NCI-H69 (cell line): ENCODE measurements around the gene OSBPL3.

Source experiments
- DNase-seq: peaks from one replicate; lab custom pipeline; 2025; lab: John Stamatoyannopoulos, UW

The OSBPL3 gene

DNA sequence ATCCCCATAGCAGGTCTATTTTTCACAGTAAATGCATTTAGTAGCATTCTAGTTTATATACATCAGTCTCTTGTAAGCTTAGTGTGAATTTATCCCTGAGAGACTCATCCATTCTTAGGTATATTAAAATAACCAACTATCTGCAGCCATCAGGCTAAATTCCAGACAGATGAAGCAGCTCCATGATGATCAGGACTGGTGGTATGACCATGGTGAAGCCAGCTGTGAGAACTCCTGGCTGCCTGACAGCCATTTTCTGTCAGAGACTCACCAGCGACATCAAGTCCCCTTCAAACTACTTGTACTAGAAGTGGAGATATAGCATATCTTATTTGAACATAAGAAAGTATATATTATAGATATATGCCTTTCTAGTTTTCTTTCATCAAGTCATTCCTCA is 152.4 kb downstream of the OSBPL3 start:
- DNase-seq = no peak

DNA sequence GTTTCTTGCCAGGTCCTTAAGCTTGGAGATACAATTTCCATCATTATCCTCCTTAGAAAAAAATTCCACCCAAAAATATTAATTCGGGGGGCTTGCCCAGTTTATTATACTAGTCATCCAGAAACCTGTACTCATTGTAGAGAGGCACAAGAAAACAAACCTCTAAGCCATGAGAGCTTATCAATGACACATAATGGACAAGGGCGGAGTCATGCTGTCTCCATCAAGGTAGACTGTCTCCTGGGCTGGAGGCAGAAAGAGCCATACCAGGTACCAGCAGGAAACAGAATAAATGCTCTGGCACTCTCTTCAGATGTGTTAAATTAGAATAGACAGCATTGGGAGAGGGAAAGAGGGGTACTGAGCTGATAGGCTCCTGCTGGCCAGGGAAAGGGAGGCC is 153.0 kb downstream of the OSBPL3 start:
- no peak for DNase-seq

DNA sequence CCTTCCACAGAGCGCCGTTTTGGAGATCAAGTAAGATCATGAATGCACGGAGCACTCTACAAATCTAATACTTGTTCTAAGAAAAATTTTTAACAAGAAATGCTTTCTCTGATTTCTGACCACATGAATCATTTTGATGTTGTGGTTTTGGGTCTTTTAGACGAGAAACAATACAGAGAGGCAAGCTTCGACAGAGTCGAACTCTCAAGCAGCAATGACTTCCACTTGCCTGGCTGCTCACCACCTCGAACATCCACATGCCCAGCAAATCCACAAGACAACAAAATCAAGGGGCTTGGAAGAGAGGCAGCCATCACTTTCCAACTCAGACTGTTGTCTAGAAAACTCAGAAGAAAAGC is 153.3 kb downstream of the OSBPL3 start:
- DNase-seq = no peak

DNA sequence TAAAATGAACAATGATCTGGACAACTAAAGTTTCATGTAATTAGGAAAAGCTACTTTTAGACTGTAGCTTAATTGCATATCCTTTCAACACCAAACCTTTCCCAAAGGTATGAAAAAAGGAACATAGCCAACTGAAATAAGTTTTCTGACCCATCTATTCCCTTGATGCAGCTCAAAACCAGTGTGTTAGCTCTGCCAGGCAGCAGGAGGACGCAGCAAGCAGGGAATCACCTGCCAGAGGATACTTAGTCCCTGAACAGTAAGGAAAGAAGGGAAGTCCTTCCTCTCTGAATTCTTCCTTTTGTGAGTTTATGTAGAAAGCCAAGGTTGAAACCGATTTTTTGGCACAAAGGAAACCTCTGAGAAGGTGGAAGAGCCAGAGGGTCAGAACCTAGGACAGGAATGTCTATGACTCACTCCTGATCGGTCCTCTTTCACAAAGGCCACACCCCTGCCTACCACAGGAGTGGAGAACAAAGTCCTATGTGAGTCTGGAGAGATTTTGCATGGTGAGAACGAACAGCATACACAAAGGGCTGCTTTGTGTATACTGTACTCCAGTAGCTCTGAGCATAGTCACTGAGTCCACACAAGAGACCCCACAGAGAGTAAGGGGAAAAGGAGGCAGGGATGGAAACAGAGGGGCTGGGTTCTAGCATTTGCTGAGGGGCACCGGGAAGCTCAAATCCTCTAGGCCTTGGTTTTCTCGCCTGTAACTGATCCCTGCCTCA is 153.9 kb downstream of the OSBPL3 start:
- no peak for DNase-seq

DNA sequence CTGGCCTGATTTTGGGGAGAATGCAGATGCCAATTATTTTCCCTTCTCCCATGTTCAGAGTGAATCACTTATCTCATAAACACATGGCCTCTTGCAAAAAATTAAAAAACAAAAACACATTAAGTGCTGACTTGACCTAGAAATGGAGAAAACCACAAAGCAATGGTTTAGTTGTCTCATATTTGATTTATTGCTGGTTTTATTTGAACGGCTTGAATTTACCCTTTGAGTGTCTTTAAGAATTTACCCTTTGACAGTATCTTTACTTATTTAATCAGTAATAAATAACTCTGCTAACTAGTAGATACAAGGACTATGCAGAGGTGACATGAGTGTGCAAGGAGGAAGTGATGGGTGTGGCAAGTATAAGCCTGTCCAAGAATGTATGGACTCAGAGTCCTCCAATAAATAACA is 154.6 kb downstream of the OSBPL3 start:
- DNase-seq = no peak

DNA sequence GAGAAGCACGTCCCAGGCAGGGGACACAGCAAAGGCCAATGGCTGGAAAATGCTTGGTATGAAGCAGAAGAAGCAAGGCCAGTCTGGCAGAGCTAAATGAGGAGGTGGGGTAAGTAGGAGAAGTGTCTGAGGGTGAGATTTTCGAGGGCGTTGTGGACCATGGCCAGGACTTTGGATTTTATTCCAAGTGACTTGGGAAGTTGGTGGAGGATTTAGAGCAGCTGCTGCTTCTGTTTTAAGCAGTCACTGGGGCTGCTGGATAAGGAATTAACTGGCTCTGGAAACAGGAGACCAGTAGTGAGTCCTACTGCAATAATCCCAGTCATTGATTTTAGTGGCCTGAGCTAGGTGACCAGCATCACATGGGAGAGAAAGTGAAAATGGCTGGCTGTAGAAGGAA is 155.1 kb downstream of the OSBPL3 start:
- DNase-seq = no peak

DNA sequence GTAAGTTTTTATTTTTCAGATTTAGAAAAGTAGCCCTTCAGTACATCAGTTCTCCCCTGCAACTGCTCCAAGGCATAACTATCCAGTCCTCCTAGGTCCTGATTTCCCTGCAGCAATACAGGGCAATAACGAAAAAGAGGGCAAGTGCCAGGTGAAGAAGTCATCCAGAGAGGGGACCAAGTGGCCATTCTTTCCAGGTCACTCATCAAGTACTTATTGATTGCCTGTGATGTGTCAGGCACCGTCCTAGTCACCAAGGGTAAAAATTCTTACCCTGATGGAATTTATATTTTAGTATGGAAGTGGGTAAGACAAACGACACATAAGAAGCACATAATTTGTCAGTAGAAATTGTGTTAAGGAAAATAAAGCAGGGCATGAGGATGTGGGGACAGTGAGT is 155.6 kb downstream of the OSBPL3 start:
- DNase-seq = no peak

DNA sequence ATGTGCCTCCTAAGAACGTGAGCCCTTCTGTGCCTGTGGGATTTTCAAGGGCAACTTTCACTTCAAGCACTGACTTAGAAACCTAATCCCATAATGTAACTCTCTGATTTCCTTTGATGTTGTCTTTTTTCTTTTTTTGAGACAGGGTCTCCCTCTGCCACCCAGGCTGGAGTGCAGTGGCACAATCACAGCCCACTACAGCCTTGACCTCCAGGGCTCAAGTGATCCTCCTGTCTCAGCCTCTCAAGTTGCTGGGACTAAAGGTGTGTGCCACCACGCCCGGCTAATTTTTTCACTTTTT is 158.3 kb downstream of the OSBPL3 start:
- no peak for DNase-seq

DNA sequence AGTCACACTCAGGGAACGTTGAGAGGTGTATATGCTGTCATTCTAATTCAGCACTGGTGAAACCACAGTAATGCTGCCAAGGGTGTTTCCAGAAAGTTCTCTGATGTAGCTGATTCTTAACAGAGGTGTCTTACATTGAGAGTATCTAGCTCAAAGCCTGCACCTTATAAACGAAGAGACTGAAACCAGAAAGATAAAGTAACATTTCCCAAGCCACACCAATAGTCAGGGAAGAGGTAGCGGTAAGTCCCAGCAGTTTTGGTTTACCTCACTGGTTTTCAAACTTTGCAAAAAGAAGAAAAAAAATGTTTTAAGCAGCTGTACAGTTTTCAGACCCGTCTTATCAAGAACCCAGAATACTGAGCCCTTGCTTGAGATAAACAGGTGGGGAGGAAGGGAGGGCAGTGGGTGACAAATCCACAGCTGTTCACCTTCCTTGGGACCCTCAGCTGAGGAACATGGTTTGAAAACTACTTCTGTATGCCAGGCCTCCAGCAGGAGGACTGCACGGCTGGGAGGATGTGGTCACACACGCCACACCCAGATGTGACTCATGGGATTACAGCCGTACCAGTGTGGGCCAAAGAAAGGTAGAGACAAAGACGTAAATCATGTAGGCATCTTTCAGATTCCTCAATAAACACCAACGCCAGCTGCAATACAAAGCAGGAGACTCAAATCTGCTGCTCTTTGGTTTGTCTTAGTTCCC is 158.8 kb downstream of the OSBPL3 start:
- peak; percentile 59 for DNase-seq

DNA sequence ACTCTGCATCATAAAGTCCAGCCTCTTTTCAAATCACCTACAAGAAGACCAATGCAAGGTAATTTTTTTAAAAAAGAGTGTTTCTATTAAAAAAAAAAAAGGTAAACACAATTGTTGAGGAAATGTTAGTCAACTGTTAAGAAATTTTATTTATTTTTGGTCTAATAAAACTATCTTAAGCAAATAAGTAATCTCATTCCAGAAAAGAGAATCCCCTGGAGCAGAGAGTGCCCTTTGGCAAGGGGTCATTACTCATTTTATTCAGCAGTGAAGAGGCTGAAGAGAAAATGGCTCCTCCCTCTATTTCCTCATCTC is 159.3 kb downstream of the OSBPL3 start:
- peak; percentile 70 for DNase-seq

DNA sequence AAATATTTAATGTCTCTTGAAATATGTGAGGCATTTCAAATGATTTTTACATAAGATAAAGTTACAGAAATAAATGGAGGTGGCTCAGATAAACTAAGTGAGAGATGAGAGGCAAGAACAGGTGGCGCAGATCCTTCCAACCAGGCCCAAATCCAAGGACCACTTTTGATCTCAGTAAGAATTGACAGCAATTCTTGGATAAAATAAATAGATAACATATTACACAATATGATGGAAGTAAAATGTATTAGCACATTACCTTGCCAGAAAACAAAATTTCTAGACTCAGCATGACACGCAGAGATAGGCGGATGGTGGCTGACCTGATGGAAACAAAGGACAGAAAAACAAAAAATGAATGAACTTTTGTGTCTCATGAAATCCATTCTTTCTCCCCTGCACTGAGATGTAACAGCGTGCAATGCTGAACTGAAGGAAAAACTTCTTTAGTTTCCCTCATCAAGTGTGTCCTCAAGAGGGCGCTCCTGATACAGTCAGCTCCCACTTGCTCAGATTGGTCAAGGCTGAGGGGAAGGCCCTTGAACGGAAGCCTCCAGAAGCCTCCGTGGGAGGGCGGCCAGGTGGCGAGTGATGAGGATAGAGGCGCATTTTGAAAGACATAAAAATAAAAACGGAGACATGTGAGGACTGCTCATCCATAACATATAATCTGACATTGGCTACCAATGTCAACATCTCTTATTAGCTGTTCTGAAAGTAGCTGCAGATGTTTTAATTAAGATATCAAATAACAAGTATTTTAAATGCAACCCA is 159.9 kb downstream of the OSBPL3 start:
- peak; percentile 95 for DNase-seq

DNA sequence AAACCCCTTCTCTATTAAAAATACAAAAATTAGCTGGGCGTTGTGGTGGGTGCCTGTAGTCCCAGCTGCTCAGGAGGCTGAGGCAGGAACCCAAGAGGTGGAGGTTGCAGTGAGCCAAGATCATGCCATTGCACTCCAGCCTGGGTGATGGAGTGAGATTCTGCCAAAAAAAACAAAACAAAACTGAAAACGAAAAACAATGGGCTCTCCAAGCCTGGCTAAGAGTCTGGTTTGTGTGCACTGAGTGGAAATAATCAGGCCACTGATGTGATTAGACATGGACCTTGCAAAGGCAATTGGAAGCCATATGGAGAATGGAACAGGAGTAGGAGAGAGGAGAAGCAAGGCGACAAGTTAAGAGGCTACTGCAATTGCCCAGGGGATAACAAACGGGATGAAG is 162.6 kb downstream of the OSBPL3 start:
- DNase-seq = no peak

DNA sequence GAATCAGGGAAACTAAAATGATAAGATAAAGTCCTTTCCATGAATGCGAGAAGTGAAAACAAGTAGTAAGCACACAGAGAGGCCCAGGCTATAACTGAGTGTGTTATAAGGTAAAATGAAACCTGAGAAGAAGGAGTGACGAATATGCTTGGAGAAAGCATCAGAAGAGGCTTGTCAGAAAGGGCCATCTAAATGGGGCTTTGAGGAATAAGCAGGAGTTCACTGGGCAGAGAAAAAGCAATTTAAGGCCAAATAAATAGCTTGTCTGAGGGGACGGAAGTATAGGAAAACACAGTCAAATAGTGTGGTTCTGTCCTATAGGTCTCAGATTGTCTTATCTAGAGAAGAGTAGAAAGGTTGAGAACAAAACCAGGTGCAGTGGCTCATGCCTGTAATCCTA is 163.1 kb downstream of the OSBPL3 start:
- no peak for DNase-seq

DNA sequence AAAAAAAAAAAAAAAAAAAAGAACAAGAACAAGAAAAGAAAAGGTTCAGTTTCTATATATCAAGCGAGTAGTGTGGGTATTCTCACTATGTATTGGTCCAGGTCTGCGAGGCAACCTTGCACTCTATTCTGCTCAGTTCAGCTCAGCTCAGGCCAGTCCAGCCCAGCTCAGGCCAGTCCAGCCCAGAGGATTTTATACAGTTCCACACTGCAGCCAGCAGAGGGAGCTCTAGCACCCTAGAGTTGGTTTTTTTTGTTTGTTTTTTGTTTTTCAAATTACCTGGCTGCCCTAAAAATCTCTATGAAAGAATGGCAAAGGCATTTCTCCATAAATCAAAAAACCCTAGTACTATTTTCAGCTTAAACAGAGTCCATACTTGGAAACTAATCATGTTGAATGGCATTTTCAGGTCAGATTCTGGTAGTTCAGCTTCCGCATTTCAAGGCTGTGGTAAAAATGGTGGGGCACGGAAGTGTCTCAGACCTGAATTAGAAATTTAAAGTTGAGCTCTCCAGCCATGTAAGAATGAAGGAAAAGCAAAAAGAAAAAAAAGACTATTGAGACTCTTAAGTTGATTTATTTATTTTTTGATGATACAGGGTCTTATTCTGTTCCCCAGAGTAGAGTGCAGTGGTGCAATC is 167.6 kb downstream of the OSBPL3 start:
- peak; percentile 37 for DNase-seq

DNA sequence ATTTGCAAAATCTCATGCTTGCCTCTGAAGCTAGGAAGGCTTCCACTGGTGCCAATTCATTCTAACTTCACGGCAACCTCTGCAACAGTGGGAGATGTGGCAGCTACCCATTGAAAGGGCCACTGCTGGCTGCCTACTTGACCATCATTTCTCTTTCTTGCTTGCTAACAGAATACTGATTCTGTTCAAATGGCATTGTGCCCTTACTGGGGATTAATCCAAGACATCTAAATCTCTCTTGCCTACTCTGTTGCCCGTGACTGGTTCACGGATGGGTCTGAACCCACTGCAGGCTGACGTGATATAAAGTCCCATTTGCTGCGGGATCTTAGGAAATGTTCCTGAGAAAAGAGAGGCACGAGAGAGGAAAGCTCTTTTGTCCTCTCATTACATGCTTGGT is 171.5 kb downstream of the OSBPL3 start:
- no peak for DNase-seq

DNA sequence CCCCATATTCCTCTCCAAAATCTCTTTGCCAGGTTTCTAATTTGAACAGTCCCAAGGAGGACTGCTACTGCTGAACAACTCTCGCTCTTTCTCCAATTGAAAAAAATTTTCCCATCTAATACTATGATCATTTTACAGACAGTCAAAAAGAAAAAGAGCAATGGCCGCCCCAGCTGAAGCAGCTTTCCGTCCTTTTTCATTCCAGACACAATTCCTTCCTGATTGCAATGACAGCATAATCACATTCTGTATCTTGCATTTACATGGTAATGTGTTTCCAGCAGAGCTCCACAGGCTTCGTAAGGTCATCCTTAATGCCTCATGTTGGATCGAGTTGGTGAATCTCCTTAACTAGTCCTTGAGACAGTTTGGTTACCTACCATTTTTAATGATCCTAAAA is 177.7 kb downstream of the OSBPL3 start:
- no peak for DNase-seq

DNA sequence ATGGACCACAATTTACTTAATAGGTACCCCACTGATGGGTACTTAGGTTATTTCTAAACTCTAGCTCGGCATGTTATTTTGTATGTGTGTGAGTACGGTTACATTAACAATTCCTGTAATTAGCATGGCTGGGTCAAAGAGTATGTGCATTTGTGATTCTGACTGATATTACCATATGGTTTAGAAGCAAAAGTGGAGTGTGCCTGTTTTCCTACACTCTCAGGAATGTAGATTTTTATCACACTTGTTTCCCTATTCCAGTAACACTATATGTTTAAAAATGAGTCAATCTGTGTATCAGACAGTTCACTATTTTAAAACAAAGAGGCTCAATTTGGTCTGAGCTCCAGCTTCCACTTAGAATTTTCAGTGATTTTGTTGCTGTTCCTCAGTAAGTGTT is 178.1 kb downstream of the OSBPL3 start:
- no peak for DNase-seq

DNA sequence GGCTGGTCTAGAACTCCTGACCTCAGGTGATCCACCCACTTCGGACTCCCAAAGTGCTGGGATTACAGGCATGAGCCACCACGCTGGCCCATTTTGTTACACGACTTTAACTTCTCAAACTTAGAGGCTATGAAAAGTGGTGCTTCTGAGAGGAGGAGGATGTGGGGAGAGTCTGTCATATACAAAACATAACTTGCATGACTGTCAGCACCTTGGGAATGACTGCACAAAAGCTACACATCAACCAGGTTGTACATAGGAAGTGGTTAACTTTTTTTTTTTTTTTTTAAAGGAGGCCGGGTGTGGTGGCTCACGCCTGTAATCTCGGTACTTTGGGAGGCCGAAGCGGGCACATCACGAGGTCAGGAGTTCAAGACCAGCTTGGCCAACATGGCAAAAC is 179.3 kb downstream of the OSBPL3 start:
- DNase-seq = no peak

DNA sequence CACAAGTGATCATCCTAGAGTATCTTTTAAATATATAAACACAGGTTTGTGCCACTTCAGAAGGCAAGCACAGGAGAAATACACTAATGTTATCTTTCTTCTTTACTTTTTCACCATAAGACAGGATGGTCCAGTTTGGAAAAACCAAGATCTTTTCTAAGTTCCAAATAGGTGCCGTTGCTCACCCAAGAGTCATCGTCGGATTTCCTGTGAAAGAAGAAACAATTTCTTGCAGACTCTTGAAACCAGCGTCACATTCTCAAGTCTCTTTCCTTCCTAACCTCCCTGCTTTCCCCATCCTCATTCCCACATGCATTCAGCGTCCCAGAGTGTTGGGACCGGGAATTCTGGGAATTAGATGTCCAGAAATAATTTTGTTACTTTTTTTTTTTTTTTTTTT is 179.9 kb downstream of the OSBPL3 start:
- no peak for DNase-seq

DNA sequence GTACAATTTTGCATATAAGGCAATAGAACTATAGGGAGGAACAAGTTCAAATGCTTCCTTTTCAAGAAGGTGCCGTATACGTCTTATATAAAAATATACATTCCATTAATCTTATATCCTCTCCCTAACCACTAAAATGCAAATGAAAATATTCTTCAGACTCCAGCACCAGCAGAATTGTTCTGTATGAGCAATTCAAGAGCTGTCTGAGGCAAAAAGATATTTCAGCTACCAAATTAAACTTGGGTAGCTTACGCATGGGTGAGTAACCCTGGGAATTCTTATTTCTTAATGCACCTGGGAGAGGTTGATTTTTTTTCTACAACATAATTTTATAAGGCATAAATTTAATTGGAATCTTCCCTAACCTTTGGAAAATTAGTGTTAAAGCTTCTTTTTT is 180.5 kb downstream of the OSBPL3 start:
- DNase-seq = no peak

DNA sequence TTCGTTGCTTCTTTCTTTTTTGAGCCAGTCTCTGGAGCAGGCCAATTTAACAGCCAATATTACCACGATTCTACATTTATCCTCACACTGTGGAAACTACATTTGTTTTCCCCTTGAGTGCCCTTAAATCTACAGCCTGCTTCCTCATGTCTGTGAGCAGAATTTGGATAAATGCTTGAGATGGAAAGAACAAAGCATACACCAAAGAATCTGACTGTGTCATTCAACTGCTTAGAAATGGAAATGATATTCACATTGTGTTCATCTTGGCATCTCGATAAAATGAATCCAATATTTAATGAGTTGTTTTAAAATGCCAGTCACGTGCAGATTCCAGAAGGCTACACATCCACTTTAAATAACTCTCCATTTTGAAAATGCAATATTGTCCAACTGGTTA is 181.7 kb downstream of the OSBPL3 start:
- no peak for DNase-seq

DNA sequence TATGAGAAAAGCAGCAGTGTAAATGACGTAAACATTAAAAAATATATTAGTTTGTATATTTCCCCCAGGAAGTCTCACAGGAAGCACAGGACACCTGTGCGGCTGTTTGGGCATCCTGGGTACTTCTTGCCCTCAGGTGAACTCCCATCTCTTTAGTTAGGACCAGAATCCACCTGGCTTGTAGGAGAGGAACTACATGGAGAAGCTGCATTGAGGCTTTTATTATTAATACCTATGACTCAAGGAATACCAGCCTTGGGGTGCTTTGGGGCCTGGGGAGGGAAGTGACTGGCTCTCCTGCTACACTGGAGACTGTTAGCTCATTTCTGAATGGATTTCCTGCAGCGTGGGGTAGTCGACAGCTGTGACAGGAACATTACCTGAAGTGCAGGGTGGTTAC is 182.7 kb downstream of the OSBPL3 start:
- DNase-seq = no peak

DNA sequence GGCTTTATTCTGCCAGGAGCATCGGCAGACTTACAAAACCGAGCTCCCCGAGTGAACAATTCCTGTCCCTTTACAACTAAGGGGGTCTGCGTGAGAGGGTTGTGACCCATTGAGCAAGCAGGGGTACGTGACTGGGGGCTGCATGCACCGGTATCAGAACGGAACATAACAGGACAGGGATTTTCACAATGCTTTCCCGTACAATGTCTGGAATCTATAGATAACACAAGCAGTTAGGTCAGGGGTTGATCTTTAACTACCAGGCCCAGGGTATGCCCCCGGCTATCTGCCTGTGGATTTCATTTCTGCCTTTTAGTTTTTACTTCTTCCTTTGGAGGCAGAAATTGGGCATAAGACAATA is 184.6 kb downstream of the OSBPL3 start:
- DNase-seq = no peak
